Trophoblast cell (in vitro differentiated cells and primary cell): ENCODE data around the gene SLC7A4.

Experiments used
- DNase-seq, 2 donors: peaks; one replicate each; pipeline ENCODE4 v3.0.0-alpha.2; 2016
- H2AFZ ChIP-seq: 2 replicates; pipeline ENCODE4 v1.6.1; 2013; ENCODE audit warnings: low read length, moderate library complexity, mild to moderate bottlenecking; ENCODE audit not compliant: insufficient read depth, poor library complexity
- H2AK5ac ChIP-seq: 2 replicates; pipeline ENCODE4 v1.6.1; 2013; ENCODE audit warnings: mild to moderate bottlenecking, low read length
- H2BK120ac ChIP-seq: 2 replicates; pipeline ENCODE4 v1.6.1; 2013; ENCODE audit warnings: low read length, mild to moderate bottlenecking, moderate library complexity; ENCODE audit not compliant: insufficient read depth, poor library complexity
- H2BK12ac ChIP-seq: 2 replicates; pipeline ENCODE4 v1.6.1; 2013; ENCODE audit warnings: mild to moderate bottlenecking, low read length, moderate library complexity
- H2BK5ac ChIP-seq: 2 replicates; pipeline ENCODE4 v1.6.1; 2013; ENCODE audit warnings: low read length, low read depth, moderate library complexity, mild to moderate bottlenecking; ENCODE audit not compliant: poor library complexity
- H3K14ac ChIP-seq: 2 replicates; pipeline ENCODE4 v1.6.1; 2013; ENCODE audit warnings: mild to moderate bottlenecking, low read length
- H3K18ac ChIP-seq: 2 replicates; pipeline ENCODE4 v1.6.1; 2013; ENCODE audit warnings: mild to moderate bottlenecking, low read length
- H3K23ac ChIP-seq: 2 replicates; pipeline ENCODE4 v1.6.1; 2013; ENCODE audit warnings: low read length
- H3K27ac ChIP-seq: 2 replicates; pipeline ENCODE4 v1.5.1; 2013; ENCODE audit warnings: low read depth, mild to moderate bottlenecking, inconsistent platforms, low read length, moderate library complexity
- H3K27me3 ChIP-seq: 2 replicates; pipeline ENCODE4 v1.6.1; 2013; ENCODE audit warnings: inconsistent platforms, mild to moderate bottlenecking, low read length, moderate library complexity; ENCODE audit not compliant: insufficient read depth
- H3K36me3 ChIP-seq, 2 experiments: 1 replicate in 1 of 2; 2 replicates in 1 of 2; pipeline ENCODE4 v1.6.1; 2013; ENCODE audit warnings: low read length in 2 of 2, mild to moderate bottlenecking in 2 of 2, moderate library complexity in 1 of 2; ENCODE audit not compliant: insufficient read depth in 2 of 2, control insufficient read depth in 1 of 2
- H3K4ac ChIP-seq: 2 replicates; pipeline ENCODE4 v1.6.1; 2013; ENCODE audit warnings: low read depth, mild to moderate bottlenecking, low read length, moderate library complexity
- H3K4me1 ChIP-seq, 2 experiments: 1 replicate in 1 of 2; 2 replicates in 1 of 2; pipeline ENCODE4 v1.6.1; 2013; ENCODE audit warnings: low read length in 2 of 2, mild to moderate bottlenecking in 2 of 2, moderate library complexity in 1 of 2; ENCODE audit not compliant: insufficient read depth in 2 of 2, control insufficient read depth in 1 of 2
- H3K4me2 ChIP-seq: 2 replicates; pipeline ENCODE4 v1.6.1; 2013; ENCODE audit warnings: inconsistent platforms, mild to moderate bottlenecking, low read length, moderate library complexity
- H3K4me3 ChIP-seq: 2 replicates; pipeline ENCODE4 v1.5.1; 2013; ENCODE audit warnings: mild to moderate bottlenecking, low read depth, low read length, inconsistent platforms
- H3K79me1 ChIP-seq: one replicate; pipeline ENCODE4 v1.6.1; 2013; ENCODE audit warnings: low read length
- H3K79me2 ChIP-seq: 2 replicates; pipeline ENCODE4 v1.6.1; 2013; ENCODE audit warnings: low read length, mild to moderate bottlenecking; ENCODE audit not compliant: control insufficient read depth, insufficient read depth, poor library complexity
- H3K9ac ChIP-seq: 2 replicates; pipeline ENCODE4 v1.6.1; 2013; ENCODE audit warnings: mild to moderate bottlenecking, low read length
- H3K9me3 ChIP-seq: 2 replicates; pipeline ENCODE4 v1.6.1; 2013; ENCODE audit warnings: low read depth, mild to moderate bottlenecking, control low read depth, inconsistent platforms, low read length; ENCODE audit not compliant: insufficient read depth
- H4K12ac ChIP-seq: 2 replicates; pipeline ENCODE4 v1.6.1; 2013; ENCODE audit warnings: low read depth, mild to moderate bottlenecking, low read length, moderate library complexity
- H4K8ac ChIP-seq: 2 replicates; pipeline ENCODE4 v1.6.1; 2013; ENCODE audit warnings: low read depth, mild to moderate bottlenecking, low read length, moderate library complexity
- H4K91ac ChIP-seq: one replicate; pipeline ENCODE4 v1.6.1; 2013; ENCODE audit warnings: low read depth, mild to moderate bottlenecking, low read length, moderate library complexity
- WGBS: extraction: QIAGEN DNeasy Blood & Tissue Kit; methylation state at CpG from one replicate; pipeline ENCODE4 v1.1.7; 2013; ENCODE audit warnings: missing lambda C conversion rate; ENCODE audit not compliant: insufficient read length, insufficient coverage; ENCODE audit errors: extremely low coverage; 5-methylcytosine and 5-hydroxymethylcytosine counted together

SLC7A4 gene

GRCh38 chr22:21077884-21078508, 45.6 kb upstream of the SLC7A4 start:
- no peak overlapping the region for H2BK5ac ChIP-seq
- WGBS, result no CpG with 5 or more reads among the region's 16 CpGs
- H3K9ac ChIP-seq, result no peak overlapping the region
- H3K18ac ChIP-seq, result no peak overlapping the region
- H3K79me1 ChIP-seq, result no peaks in the 10 kb centered on the region
- H3K79me2 ChIP-seq, result no peaks in the 10 kb centered on the region
- no peak for DNase-seq
- H3K4me3 ChIP-seq, result no peak overlapping the region
- H3K4ac ChIP-seq, result no peak overlapping the region
- no peaks in the 10 kb centered on the region for H3K36me3 ChIP-seq
- no peak overlapping the region for H2AK5ac ChIP-seq
- no peak overlapping the region for H3K27ac ChIP-seq
- H3K4me1 ChIP-seq, result no peaks in the 10 kb centered on the region
- H4K12ac ChIP-seq, result no peak overlapping the region
- no peak overlapping the region for H2AFZ ChIP-seq
- H2BK120ac ChIP-seq, result no peak overlapping the region
- H2BK12ac ChIP-seq, result no peak overlapping the region
- H3K9me3 ChIP-seq, result peaks cover 3% of the 10 kb centered on the region
- H3K27me3 ChIP-seq, result no peaks in the 10 kb centered on the region
- H4K8ac ChIP-seq, result no peak overlapping the region
- H3K4me2 ChIP-seq, result no peak overlapping the region
- H4K91ac ChIP-seq, result no peak overlapping the region
- no peak overlapping the region for H3K14ac ChIP-seq
- H3K23ac ChIP-seq, result no peak overlapping the region

GRCh38 chr22:21076912-21077625, 44.7 kb upstream of the SLC7A4 start:
- no peak for DNase-seq
- no peak overlapping the region for H3K14ac ChIP-seq
- H3K4me2 ChIP-seq, result no peak overlapping the region
- no peak overlapping the region for H3K4me3 ChIP-seq
- no peaks in the 10 kb centered on the region for H3K27me3 ChIP-seq
- no peaks in the 10 kb centered on the region for H3K79me1 ChIP-seq
- H2BK5ac ChIP-seq, result no peak overlapping the region
- no peak overlapping the region for H3K4ac ChIP-seq
- H4K12ac ChIP-seq, result no peak overlapping the region
- no peaks in the 10 kb centered on the region for H3K36me3 ChIP-seq
- H3K27ac ChIP-seq, result no peak overlapping the region
- H3K18ac ChIP-seq, result no peak overlapping the region
- H4K91ac ChIP-seq, result no peak overlapping the region
- H2AFZ ChIP-seq, result no peak overlapping the region
- WGBS, result no CpG with 5 or more reads among the region's 21 CpGs
- H2AK5ac ChIP-seq, result no peak overlapping the region
- H3K23ac ChIP-seq, result no peak overlapping the region
- H4K8ac ChIP-seq, result no peak overlapping the region
- H2BK12ac ChIP-seq, result no peak overlapping the region
- no peak overlapping the region for H2BK120ac ChIP-seq
- peaks cover 6% of the 10 kb centered on the region for H3K9me3 ChIP-seq
- no peaks in the 10 kb centered on the region for H3K4me1 ChIP-seq
- H3K9ac ChIP-seq, result no peak overlapping the region
- H3K79me2 ChIP-seq, result no peaks in the 10 kb centered on the region

GRCh38 chr22:21075516-21076138, 43.3 kb upstream of the SLC7A4 start:
- H2BK5ac ChIP-seq, result no peak overlapping the region
- WGBS, result no CpG with 5 or more reads among the region's 14 CpGs
- no peaks in the 10 kb centered on the region for H3K79me2 ChIP-seq
- no peak overlapping the region for H4K91ac ChIP-seq
- H3K4me2 ChIP-seq, result no peak overlapping the region
- no peak overlapping the region for H3K9ac ChIP-seq
- no peak overlapping the region for H3K27ac ChIP-seq
- no peak overlapping the region for H3K4ac ChIP-seq
- H2BK12ac ChIP-seq, result no peak overlapping the region
- H4K8ac ChIP-seq, result no peak overlapping the region
- peaks cover 12% of the 10 kb centered on the region for H3K9me3 ChIP-seq
- no peaks in the 10 kb centered on the region for H3K79me1 ChIP-seq
- no peaks in the 10 kb centered on the region for H3K4me1 ChIP-seq
- H3K18ac ChIP-seq, result no peak overlapping the region
- H3K4me3 ChIP-seq, result no peak overlapping the region
- no peak overlapping the region for H4K12ac ChIP-seq
- no peak overlapping the region for H2AK5ac ChIP-seq
- no peak for DNase-seq
- no peak overlapping the region for H3K14ac ChIP-seq
- no peak overlapping the region for H2BK120ac ChIP-seq
- no peak overlapping the region for H2AFZ ChIP-seq
- no peaks in the 10 kb centered on the region for H3K27me3 ChIP-seq
- no peak overlapping the region for H3K23ac ChIP-seq
- no peaks in the 10 kb centered on the region for H3K36me3 ChIP-seq

- H3K36me3 ChIP-seq, result no peaks in the 10 kb centered on the region
- no peak overlapping the region for H3K4me3 ChIP-seq
- H2BK120ac ChIP-seq, result no peak overlapping the region
- no peaks in the 10 kb centered on the region for H3K79me2 ChIP-seq
- no peak overlapping the region for H3K4me2 ChIP-seq
- H3K23ac ChIP-seq, result no peak overlapping the region
- H4K8ac ChIP-seq, result no peak overlapping the region
- no peaks in the 10 kb centered on the region for H3K4me1 ChIP-seq
- WGBS, result no CpG with 5 or more reads among the region's 7 CpGs
- no peak overlapping the region for H2AFZ ChIP-seq
- no peaks in the 10 kb centered on the region for H3K27me3 ChIP-seq
- H2BK5ac ChIP-seq, result no peak overlapping the region
- no peak overlapping the region for H3K18ac ChIP-seq
- H3K4ac ChIP-seq, result no peak overlapping the region
- no peak overlapping the region for H4K12ac ChIP-seq
- H4K91ac ChIP-seq, result no peak overlapping the region
- peaks cover 12% of the 10 kb centered on the region for H3K9me3 ChIP-seq
- no peak overlapping the region for H3K27ac ChIP-seq
- peak; percentile 84 for DNase-seq
- no peaks in the 10 kb centered on the region for H3K79me1 ChIP-seq
- no peak overlapping the region for H3K14ac ChIP-seq
- no peak overlapping the region for H3K9ac ChIP-seq
- no peak overlapping the region for H2AK5ac ChIP-seq
- no peak overlapping the region for H2BK12ac ChIP-seq
These were observed 41.8 kb upstream of the SLC7A4 start for GRCh38 chr22:21074102-21074715.
